ENCODE measurements around the gene ZFP69B. TPM values are rescaled to one million over a fixed set of nuclear protein-coding genes. Genes with fewer than 3 reads are reported as not detected.

Gene ZFP69B
- total and polyA plus RNA-seq, 2 donors (not counting 3 experiments of a cell fraction or from before 2014, with no cell fraction given) = 0.81 to 3.4 TPM

- no peaks in the 10 kb centered on the region for H3K27me3 ChIP-seq (ENCODE audit: control insufficient read depth in 2 of 2, insufficient read depth in 2 of 2, low read length in 2 of 2)
- H3K4me2 ChIP-seq (ENCODE audit: insufficient read depth, low read length) = no peak overlapping the region
- no peak for TF ChIP-seq POLR2AphosphoS5 (IDR thresholded peaks at IDR 0.05; ENCODE audit: insufficient read depth, low read depth, low read length)
- no peak for TF ChIP-seq JUN (IDR thresholded peaks at IDR 0.05; ENCODE audit: borderline replicate concordance, insufficient read depth, insufficient read length, low read depth)
- no peak for TF ChIP-seq EZH2 (IDR thresholded peaks at IDR 0.05; ENCODE audit: borderline replicate concordance, low read depth, low read length, severe bottlenecking)
- TF ChIP-seq MYC (IDR thresholded peaks at IDR 0.05; ENCODE audit: low read depth, low read length) = no peak
- TF ChIP-seq POLR2A (IDR thresholded peaks at IDR 0.05; ENCODE audit: low read depth, low read length) = no peak
- no peak for TF ChIP-seq FOS (IDR thresholded peaks at IDR 0.05; ENCODE audit: borderline replicate concordance, insufficient read depth, low read length)
- no peak for TF ChIP-seq GATA2 (IDR thresholded peaks at IDR 0.05; ENCODE audit: insufficient read depth, insufficient read length, low read depth, low read length)
- TF ChIP-seq MAX (IDR thresholded peaks at IDR 0.05; ENCODE audit: insufficient read depth, insufficient read length) = no peak
- no peak for TF ChIP-seq CTCF (IDR thresholded peaks at IDR 0.05; ENCODE audit: extremely low read depth in 1 of 2, insufficient read depth in 1 of 2, low read depth in 1 of 2, low read length in 2 of 2)
- peaks cover 10% of the 10 kb centered on the region for H3K4me1 ChIP-seq (ENCODE audit: control insufficient read depth, extremely low read depth, insufficient read depth, low read length)
- H3K9ac ChIP-seq (replicated peaks; ENCODE audit: extremely low read depth, insufficient read depth, low read length) = no peak overlapping the region
- intact Hi-C loops (cut with micrococcal nuclease) = loop anchor here (5.0 kb wide), 1 partner anchor 77 kb away; the partner anchor contains the start of gene ZNF684
- H3K9me1 ChIP-seq (replicated peaks; ENCODE audit: control insufficient read depth, extremely low read depth, insufficient read depth, low read length) = no peaks in the 10 kb centered on the region
- no peak overlapping the region for H2AFZ ChIP-seq (ENCODE audit: low read depth, low read length)
- no peaks in the 10 kb centered on the region for H3K36me3 ChIP-seq (ENCODE audit: control insufficient read depth in 2 of 2, extremely low read depth in 1 of 2, insufficient read depth in 2 of 2, low read length in 2 of 2)
- no peak overlapping the region for H3K4me3 ChIP-seq (replicated peaks in 1 of 3; ENCODE audit: insufficient read depth in 1 of 3, low read depth in 1 of 3, low read length in 3 of 3)
- no peaks in the 10 kb centered on the region for H3K9me3 ChIP-seq (replicated peaks; ENCODE audit: control insufficient read depth, insufficient read depth, low read length)
- ChIA-PET CTCF (interaction anchor here (0.6 kb wide), 1 partner anchor 75 kb away, joined by 3 read pairs; no protein-coding TSS in a partner anchor), POLR2A (no interaction called here)
- no TSS peak for BruUV-seq (replicated peaks)
- dilution Hi-C loops (cut with MboI; ENCODE audit: extremely low pct_ligation_motif_present, low sequenced_read_pairs) = no loop called here
- no peaks in the 10 kb centered on the region for H3K79me2 ChIP-seq (ENCODE audit: control insufficient read depth, insufficient read depth, low read length)
- no peaks in the 10 kb centered on the region for H4K20me1 ChIP-seq (replicated peaks; ENCODE audit: control insufficient read depth, extremely low read depth, insufficient read depth, low read length)
- H3K27ac ChIP-seq (ENCODE audit: insufficient read depth, low read depth, low read length) = no peak overlapping the region
- DNase-seq (ENCODE audit: low read depth, low spot score) (no peak), FAIRE-seq (no peak)
Observed at GRCh38 chr1:40454873-40455272, 4.6 kb downstream of the ZFP69B start.

Data from endothelial cell of umbilical vein (primary cell).